Osteoblast (primary cell): ENCODE results near the gene KIF26B. TPM values are rescaled to one million over a fixed set of nuclear protein-coding genes. Genes with fewer than 3 reads are reported as not detected.

Experiments used
- DNase-seq: peaks from one replicate; pipeline ENCODE4 v3.0.0; 2011; ENCODE audit warnings: low spot score, mixed read lengths; ENCODE audit not compliant: insufficient read length; ENCODE audit errors: missing footprints
- H2AFZ ChIP-seq: 2 replicates; pipeline ENCODE4 v1.6.0; 2011; ENCODE audit warnings: mild to moderate bottlenecking, low read length
- H3K27ac ChIP-seq: 2 replicates; pipeline ENCODE4 v1.5.1; 2011; ENCODE audit warnings: mild to moderate bottlenecking, low read depth, low read length, moderate library complexity
- H3K27me3 ChIP-seq: 2 replicates; pipeline ENCODE4 v1.6.0; 2012; ENCODE audit warnings: mild to moderate bottlenecking, control low read depth, inconsistent platforms, low read length, moderate library complexity; ENCODE audit not compliant: insufficient read depth
- H3K36me3 ChIP-seq: 2 replicates; pipeline ENCODE4 v1.5.1; 2011; ENCODE audit warnings: mild to moderate bottlenecking, low read length, control low read depth, moderate library complexity; ENCODE audit not compliant: insufficient read depth
- H3K4me1 ChIP-seq: 2 replicates; pipeline ENCODE4 v1.5.1; 2011; ENCODE audit warnings: mild to moderate bottlenecking, low read length, control low read depth, moderate library complexity; ENCODE audit not compliant: insufficient read depth
- H3K4me2 ChIP-seq: 2 replicates; pipeline ENCODE4 v1.6.0; 2011; ENCODE audit warnings: mild to moderate bottlenecking, low read length; ENCODE audit not compliant: insufficient read depth
- H3K4me3 ChIP-seq: fragments of 200-600 bp; sonication (generic); 3 replicates; pipeline ENCODE4 v1.5.1; 2012; ENCODE audit warnings: mild to moderate bottlenecking, low read length, inconsistent platforms; ENCODE audit not compliant: insufficient read depth
- H3K79me2 ChIP-seq: 2 replicates; pipeline ENCODE4 v1.6.0; 2012; ENCODE audit warnings: mild to moderate bottlenecking, low read length, control low read depth, inconsistent platforms; ENCODE audit not compliant: insufficient read depth
- H3K9me3 ChIP-seq: 2 replicates; pipeline ENCODE4 v1.5.1; 2011; ENCODE audit warnings: low read depth, low read length, control low read depth
- H4K20me1 ChIP-seq: 2 replicates; pipeline ENCODE4 v1.6.0; 2012; ENCODE audit warnings: mild to moderate bottlenecking, low read length, control low read depth; ENCODE audit not compliant: insufficient read depth
- total RNA-seq: library from RNA; depleted of rRNA; stranded (reverse); fragments of >200 nt; gene quantifications from 2 replicates; pipeline ENCODE4 v1.2.3, GENCODE V29; 2012
- TF ChIP-seq, protein P1 (sequence below): IDR thresholded peaks from 2 replicates; pipeline ENCODE4 v1.5.1; 2011; ENCODE audit warnings: mild to moderate bottlenecking, low read depth, low read length, moderate library complexity; ENCODE audit errors: extremely low read depth

The KIF26B gene
- total RNA-seq, 1 donor: 22.1 TPM

DNA sequence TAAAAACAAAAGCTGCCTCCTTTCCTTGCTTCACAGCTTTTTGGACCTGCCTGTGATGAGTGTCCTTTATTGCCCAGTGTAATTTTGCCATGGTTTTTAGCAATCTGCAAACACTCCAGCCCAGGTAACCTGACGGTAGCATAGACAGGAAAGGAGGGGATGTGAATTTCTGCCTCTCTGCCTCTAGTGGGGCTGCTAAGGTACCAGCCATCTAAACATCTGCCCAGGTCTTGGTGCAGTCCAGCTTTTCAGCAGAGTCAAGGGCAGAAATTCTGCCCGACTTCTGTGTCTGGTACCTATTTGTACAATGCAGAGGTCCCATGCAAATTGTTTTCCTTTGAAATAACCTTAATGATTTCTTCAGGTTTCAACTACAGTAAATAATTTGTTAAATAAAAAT, 371.4 kb downstream of the KIF26B start:
- Histone ChIP-seq H3K79me2 (no peaks in the 10 kb centered on the region), H2AFZ (no peak overlapping the region), H3K27me3 (no peaks in the 10 kb centered on the region), H3K36me3 (no peaks in the 10 kb centered on the region), H3K4me1 (no peaks in the 10 kb centered on the region), H4K20me1 (no peaks in the 10 kb centered on the region), H3K4me3 (no peak overlapping the region), H3K9me3 (no peaks in the 10 kb centered on the region), H3K4me2 (no peak overlapping the region), H3K27ac (no peak overlapping the region)
- DNase-seq: no peak
- TF ChIP-seq, protein P1, sequence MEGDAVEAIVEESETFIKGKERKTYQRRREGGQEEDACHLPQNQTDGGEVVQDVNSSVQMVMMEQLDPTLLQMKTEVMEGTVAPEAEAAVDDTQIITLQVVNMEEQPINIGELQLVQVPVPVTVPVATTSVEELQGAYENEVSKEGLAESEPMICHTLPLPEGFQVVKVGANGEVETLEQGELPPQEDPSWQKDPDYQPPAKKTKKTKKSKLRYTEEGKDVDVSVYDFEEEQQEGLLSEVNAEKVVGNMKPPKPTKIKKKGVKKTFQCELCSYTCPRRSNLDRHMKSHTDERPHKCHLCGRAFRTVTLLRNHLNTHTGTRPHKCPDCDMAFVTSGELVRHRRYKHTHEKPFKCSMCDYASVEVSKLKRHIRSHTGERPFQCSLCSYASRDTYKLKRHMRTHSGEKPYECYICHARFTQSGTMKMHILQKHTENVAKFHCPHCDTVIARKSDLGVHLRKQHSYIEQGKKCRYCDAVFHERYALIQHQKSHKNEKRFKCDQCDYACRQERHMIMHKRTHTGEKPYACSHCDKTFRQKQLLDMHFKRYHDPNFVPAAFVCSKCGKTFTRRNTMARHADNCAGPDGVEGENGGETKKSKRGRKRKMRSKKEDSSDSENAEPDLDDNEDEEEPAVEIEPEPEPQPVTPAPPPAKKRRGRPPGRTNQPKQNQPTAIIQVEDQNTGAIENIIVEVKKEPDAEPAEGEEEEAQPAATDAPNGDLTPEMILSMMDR: no peak

DNA sequence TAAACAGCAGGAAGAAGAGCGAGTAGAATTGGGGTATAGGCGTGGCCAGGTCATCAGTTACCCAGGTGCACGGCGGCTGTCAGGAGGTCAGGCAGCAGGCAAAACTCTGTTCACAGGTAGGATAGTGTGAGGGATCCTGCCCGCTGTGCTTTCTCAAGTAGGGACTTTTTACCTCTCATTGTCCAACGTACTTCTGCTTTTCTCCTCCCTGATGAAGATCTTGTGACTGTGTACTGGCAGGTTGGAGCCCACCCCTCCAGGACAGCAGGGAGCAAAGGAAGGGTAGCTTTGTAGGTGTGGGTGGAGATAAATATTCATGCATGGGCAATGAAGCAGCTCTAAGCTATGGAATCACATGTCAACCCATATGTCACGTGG, 373.5 kb downstream of the KIF26B start:
- Histone ChIP-seq H3K27ac (no peak overlapping the region), H3K79me2 (no peaks in the 10 kb centered on the region), H3K36me3 (no peaks in the 10 kb centered on the region), H3K27me3 (no peaks in the 10 kb centered on the region), H3K4me2 (no peak overlapping the region), H3K4me3 (no peak overlapping the region), H3K9me3 (no peaks in the 10 kb centered on the region), H4K20me1 (no peaks in the 10 kb centered on the region), H2AFZ (no peak overlapping the region), H3K4me1 (no peaks in the 10 kb centered on the region)
- TF ChIP-seq, protein P1: no peak
- no peak for DNase-seq

DNA sequence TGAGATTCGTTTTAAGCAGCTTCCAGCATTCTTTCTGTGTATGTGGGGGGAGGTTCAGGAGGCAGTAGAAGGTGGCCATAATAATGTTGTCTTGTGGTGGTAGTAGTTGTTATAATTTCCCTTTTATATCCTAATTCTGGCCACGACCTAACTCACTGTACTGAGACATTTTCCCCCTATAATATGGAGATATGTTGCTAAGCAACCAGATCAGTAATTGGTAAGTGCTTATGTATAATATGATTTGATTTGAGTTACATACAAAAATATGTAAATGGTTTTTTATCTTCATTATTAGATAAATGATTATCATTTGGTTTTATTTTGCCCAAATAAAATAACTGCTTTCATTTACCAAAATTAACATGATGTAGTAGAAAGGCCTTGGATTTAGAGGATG, 376.2 kb downstream of the KIF26B start:
- Histone ChIP-seq H3K27ac (no peak overlapping the region), H3K36me3 (no peaks in the 10 kb centered on the region), H4K20me1 (no peaks in the 10 kb centered on the region), H3K9me3 (no peaks in the 10 kb centered on the region), H2AFZ (no peak overlapping the region), H3K4me1 (no peaks in the 10 kb centered on the region), H3K4me3 (no peak overlapping the region), H3K4me2 (no peak overlapping the region), H3K79me2 (no peaks in the 10 kb centered on the region), H3K27me3 (no peaks in the 10 kb centered on the region)
- DNase-seq: no peak
- TF ChIP-seq, protein P1: no peak

DNA sequence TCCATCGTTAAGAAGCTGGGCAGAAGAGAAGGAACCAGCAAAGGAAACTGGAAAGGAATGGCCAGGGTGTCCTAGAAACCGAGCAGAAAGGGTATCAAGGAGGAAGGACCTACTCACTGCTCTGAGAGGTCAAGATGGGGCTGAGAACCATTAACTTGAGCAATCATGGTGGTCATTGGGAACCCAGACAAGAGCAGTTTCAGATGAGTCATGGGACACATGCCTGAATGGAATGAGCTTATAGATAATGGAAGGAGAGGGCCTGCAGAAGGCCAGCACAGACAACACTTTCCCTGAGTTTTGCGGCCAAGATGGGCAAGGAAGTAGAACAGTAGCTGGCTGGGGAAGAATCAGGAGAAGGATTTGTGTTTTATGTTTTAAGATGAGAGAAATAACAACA, 383.2 kb downstream of the KIF26B start:
- no peaks in the 10 kb centered on the region for H3K36me3 ChIP-seq
- H3K9me3 ChIP-seq: no peaks in the 10 kb centered on the region
- no peak overlapping the region for H2AFZ ChIP-seq
- DNase-seq: no peak
- TF ChIP-seq, protein P1: no peak
- no peak overlapping the region for H3K4me2 ChIP-seq
- H3K4me1 ChIP-seq: no peaks in the 10 kb centered on the region
- H3K27me3 ChIP-seq: no peaks in the 10 kb centered on the region
- H4K20me1 ChIP-seq: no peaks in the 10 kb centered on the region
- H3K27ac ChIP-seq: no peak overlapping the region
- H3K4me3 ChIP-seq: no peak overlapping the region
- no peaks in the 10 kb centered on the region for H3K79me2 ChIP-seq
